HG03159 (cell line): ENCODE measurements around the gene DNAJC6.
A peak's percentile ranks its signal among the peaks of the same experiment; 100 is the strongest.
"Not testable (repeated sequence)": the region's sequence is repeated elsewhere in the genome, so short reads cannot be mapped to it uniquely, and the experiment has no call there.

Source experiments
- ATAC-seq: cut with Tn5 transposase; IDR thresholded peaks from one replicate; pipeline ENCODE4 v1.9.1; 2021; ENCODE audit warnings: mild to moderate bottlenecking, moderate library complexity; ENCODE audit not compliant: unreplicated experiment

Gene DNAJC6

DNA sequence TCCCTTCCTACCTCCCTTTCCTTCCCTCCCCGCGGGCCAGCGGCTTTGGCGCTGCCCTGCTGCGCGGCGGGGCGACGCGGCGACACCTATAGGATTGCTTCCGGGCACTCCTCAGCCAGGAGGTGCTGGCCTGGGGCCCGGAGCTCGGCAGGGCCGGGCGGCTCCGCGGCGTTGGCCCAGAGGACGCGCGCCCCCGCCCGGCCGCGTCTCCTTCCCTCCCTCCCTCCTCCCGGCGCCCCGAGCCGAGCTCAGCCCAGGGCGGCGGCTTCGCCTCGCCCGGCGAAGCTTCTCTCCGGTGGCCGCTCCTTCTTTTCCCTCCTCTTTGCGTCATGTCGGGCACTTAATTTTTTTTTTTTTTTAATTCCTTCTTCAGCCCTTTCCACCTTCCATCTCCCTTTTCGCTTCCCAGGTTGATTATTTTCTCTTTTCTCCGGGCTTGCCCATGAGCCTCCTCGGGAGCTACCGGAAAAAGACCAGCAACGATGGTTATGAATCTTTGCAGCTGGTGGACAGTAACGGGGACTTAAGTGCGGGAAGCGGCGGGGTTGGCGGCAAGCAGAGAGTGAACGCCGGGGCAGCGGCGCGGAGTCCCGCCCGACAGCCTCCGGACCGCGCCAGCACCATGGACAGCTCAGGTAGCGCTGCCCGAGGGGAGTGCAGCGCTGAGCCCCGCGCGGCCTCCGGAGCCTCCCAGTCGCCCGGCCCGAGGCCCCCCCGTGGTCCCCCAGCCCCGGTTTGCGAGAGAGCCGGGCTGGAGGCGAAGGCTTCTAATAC lies at the start of gene DNAJC6:
Gene DNAJC6 (plus strand): TSS at position 240 of the 774 bp plus-strand sequence. CDS start 203 bp downstream, at position 443.
- ATAC-seq, result peak; percentile 61

DNA sequence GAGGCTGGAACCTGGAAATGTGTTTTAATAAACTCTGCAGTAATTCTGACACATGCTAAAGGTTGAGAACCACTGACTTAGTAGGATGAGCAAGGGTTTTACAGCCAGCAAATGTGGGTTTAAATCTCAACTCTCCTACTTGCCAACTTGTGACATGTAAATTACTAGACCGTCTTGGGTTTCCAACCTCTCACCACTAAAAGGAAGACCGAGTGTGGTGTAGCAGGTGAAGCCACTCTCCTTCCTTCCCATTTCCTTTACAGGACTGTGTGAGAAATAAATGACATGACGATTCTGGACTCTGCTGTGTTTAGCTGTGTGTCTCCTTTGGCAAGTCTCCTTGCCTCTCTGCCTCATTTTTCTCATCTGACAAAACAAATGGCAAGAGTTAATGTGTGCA lies 49.5 kb upstream of the DNAJC6 start:
- ATAC-seq, result no peak

DNA sequence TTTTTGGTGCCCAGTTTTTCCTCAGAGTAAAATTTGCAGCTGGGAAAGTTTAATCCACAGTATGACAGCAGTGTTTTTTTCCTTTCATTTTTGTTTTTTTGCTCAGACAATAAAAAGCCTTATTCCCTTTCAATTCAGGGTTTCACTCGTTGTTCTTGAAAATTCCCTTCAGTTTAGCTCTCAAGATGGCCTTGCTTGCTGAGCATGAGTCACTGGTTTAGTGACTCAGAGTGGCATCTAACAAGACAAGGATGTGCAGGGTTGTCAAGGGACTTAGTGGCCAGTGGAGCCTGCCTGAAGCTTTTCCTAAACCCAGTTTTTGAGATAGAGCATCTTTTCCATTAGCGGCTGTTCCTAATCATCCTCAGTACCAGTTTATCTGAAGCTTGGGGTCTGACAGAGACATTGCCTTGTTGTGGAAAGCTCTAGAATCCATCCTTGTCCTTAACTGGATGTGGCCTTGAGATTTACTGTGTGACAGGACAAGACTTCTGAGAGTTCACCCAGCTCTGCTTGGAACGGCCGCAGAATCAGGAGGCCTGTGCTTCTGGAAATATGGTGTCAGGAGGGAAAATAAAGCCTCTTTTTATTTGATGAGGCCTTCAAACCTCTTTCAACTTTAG lies 48.4 kb upstream of the DNAJC6 start:
- no peak for ATAC-seq

DNA sequence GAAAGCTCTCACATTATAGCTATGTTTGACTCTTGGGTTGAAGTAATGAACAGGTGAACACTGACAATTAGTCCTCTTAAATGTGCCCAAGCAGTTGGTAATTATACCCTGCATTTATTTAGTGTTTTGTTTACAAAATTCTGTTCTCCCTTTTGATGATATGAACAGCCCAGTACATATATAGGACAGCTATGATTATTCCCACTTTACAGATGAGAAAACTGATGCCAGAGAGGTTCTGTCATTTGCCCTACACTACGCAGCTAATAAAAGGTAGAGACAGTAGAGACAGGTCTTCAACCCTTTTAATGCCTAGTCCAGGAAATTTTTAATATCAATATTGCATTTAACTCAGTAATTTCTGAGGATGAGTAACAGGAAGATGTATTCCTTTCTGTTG lies 46.1 kb upstream of the DNAJC6 start:
- ATAC-seq, result no peak

DNA sequence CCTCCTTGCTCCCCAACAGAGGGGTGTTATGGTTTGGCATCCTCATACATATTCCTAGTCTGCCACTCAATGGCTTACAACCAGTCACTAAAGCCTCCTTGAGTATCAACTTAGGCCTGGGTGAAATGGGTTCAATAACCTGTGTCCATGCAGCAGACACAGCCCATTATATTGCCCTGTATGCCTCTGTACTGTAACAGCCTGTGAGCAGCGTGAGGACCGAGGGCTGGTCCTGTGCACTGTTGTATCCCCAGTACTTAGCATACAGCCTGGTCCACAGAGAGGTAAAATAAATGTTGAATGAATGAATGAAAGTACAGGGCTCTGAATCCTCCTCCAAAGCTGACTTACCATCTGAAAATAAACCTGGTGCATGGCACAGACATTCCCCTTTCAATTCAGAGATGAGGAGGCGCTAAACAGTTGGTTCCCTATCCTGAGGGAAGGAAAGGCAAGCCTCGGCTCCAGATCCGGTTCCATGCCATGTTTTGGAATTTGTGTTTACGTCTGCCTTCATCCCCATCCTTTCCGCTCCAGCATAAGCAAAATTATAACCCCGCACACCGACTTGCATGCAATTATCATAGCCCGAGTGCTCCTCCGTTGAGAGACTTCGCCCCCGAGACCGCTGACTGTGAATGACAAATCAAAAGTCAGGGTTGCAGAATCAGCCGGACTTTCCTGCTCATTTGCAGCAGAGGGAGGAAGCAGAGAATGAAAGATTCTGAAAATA lies 45.0 kb upstream of the DNAJC6 start:
- no peak for ATAC-seq

DNA sequence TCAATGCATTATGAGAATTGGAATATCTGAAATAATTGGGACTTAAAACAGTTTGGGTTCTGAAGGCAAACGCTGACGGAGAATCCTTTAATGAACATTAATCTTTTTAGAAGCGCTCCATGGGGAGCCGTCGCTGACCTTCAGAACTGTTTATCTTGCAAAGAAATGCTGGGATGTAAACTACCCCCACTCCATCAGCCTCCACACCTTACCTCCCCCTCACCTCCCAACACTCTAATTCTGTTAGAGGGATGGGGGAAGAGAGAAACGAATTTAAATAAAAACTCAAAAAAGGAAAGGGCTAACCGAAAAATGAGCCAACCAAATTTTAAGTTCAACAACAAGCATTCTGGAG lies 44.1 kb upstream of the DNAJC6 start:
- no peak for ATAC-seq

DNA sequence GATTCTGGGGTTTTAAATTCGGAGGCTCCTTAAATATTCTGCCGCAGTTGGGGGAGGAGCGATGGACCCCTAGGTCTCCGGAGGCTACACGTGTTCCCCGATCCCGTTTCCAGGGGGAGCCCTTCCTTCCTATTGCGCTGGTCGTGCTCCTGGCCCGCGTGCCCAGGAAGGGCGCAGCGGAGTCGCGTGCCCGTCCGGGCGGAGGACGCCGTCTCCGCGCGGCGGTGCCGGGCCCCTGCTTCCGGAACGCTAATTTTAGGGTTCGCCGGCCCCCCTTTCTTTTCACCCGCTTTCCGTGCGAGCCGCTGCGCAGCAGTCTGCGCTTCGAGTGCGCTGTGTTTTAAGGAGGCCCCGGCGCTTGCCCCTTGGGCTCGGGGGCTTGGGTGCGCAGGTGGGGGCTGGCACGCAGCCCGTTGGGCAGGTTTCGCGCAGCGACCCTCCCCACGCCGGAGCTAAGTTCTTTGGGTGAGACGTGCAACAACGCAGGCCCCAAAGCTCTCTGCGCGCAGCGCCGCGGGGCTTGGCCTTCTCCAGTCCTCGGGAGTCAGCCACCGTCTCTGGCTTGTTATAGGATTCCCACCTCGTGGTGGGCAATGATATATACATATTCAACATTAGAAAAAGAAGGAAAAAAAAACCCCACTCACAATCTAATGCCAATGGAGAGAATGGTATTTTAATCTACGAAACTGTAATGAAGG lies 43.5 kb upstream of the DNAJC6 start:
- peak; percentile 52 for ATAC-seq

DNA sequence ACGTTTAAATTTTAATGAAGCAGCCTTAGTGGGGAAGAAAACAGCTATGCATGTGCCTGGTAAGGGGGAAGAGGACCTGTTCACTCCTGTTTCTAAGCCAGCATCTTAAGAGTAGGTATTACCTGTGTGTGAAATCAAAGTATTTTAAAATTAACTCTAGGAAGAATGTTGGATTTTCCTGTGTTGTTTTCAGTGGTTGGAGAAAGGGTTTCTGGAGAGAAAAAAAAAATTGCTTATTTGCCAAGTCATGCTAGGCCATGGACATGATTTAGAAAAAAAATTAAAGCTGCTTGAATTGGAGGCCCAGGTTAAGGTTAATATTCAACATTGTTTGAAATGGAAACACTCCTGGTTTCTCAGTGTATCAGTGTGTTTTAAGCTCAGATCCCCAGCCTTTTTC lies 42.9 kb upstream of the DNAJC6 start:
- no peak for ATAC-seq

DNA sequence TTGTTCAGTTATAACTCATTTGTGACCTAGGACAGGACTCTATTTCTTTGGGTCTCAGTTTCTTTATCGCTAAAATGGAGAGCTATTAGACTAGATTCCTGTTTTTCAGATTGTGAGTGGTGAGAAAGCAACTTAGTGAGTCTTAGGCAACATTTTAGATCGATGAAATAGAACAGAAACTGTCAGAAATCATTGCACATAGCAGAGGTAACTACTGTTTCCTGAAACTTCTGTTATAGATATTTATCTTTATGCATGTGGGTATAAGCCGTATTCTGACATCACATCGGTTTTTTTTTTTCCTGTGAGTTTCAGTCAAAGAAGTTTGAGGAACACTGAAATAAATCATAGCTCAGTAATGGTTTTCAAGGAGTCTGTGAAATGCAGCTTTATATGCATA lies 42.1 kb upstream of the DNAJC6 start:
- no peak for ATAC-seq

DNA sequence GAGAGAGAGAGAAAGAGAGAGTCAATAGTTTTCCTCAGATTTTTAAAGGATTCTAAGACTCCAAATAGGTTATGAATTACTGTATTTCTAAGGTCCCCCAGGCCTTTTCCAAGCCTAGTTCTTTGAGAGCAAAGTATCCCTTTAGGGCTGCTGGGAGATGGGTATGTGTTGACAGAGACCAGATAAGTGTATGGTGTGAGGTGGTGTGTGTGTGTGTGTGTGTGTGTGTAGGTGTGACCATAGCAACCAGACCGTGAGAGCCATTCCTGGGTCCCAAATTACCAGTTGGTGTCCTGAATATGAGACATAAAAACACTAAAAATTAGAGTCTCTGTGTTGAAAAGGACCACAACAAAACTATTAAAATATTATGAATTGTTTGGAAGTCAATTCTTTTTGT lies 41.7 kb upstream of the DNAJC6 start:
- ATAC-seq, result no peak

DNA sequence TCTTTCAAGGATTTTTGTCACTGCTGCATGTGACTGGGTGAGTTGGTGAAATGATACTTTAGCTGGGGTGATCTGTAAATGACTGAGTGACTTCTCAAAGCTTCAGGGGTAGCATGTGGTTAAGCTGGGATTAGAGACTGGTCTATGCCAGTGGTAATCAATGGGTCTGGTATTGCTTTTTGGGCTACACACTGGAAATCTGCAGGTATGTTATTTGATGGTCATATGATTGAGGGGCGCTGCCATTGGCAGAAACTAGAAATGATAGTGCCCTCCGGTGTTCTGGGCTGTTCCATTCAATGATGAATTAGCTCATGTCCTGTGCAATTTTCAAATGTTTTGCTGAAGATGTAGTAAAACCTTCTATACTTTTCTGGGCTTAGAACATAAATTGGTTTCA lies 39.7 kb upstream of the DNAJC6 start:
- ATAC-seq, result no peak

DNA sequence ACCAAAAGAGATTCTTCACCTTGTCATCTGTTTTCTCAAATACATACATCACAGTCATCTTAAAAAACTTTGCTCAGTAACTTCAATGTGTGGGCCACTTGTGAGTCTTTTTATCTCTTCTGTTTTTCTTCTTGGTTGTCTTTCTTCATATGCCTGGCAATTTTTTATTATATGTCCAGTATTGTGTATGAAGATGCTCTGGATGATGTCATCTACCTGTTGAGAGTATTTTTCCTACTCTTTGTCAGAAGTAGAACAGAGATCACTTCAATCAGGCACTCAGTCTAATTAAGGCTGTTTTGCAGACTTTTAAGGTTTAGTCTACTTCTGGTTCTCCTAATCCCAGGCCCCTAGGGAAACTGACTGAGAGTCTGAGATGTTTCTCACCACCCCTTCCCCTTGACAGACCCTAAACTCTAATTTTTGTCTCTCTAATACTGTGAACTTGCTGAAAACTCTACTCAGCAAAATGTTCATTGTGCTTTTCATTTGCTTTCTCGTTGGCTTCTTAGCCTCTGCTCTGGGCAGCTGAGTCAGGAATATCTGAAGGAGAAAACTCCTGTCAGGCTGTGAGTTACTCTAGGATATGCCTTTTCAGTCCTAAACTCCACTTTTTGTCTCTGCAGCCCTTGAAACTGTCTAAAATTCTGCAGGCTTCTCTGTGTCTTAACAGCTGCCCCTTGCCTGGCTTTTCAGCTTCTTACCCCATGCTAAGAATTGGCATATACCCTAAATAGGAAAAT lies 33.0 kb upstream of the DNAJC6 start:
- ATAC-seq, result no peak

DNA sequence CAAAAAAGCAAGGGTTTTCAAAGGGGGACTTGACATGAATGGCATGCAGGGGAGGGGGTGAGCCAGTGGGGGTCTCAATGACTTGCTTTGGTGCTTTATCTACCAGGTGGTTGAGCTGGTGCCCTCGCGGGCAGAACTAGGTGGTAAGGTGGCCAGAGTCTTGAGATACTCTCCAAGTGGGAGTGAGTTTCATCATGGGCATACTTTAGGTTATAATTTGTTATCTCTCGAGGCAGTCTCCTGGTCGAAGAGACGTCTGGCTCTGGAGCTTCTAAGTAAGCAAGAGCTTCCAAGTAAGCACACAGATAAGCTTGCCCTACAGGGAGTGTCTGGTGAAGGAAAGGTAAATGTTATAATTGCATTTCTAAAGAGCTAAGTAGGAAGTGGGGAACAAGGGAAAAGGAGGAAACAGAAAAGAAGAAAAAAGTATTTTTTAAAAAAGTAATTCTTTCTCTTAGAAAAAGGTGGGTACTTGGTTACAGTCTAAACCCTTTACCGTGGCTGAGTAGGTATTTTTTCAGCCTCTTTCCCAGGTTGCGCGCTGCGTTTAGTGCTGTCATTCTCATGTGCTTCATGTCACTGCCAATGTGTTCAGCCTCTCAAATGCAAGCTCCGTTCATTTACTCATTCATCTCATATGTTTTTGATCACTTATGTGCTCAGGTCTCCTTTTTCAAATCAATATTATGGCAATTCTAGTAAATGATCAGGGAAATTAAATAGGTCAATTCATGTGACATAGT lies 31.6 kb upstream of the DNAJC6 start:
- ATAC-seq, result no peak

DNA sequence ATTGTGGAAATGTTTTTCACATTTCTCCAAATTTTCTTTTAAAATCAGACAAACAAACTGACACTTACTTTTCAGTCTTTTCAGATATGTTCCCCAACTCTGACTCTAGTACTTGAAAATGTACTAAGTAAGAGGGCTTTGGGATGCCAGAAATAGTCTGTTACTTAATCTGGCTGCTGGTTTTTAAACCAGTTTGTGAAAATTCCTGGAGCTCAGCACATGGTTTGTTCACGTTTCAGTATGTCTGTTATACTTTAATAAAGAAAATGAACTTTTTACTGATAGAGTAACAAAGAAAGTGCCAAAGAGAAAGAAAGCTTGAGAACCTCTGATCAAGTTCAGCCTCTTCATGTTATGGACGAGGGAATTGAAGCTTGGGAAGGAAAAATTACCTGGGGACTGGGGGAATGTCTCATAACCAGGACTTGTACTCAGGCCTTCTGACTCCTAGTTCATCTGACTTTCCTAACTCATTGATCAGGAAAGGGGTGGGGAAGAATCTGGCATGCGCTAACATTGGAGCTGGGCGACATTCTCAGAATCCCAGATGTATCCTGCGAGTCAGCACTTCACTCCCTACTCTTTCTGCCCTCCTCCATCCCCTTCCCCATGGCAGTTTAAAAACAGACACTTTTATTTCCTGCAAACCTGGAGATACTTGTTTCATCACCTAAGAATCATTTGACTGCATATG lies 30.8 kb upstream of the DNAJC6 start:
- no peak for ATAC-seq

DNA sequence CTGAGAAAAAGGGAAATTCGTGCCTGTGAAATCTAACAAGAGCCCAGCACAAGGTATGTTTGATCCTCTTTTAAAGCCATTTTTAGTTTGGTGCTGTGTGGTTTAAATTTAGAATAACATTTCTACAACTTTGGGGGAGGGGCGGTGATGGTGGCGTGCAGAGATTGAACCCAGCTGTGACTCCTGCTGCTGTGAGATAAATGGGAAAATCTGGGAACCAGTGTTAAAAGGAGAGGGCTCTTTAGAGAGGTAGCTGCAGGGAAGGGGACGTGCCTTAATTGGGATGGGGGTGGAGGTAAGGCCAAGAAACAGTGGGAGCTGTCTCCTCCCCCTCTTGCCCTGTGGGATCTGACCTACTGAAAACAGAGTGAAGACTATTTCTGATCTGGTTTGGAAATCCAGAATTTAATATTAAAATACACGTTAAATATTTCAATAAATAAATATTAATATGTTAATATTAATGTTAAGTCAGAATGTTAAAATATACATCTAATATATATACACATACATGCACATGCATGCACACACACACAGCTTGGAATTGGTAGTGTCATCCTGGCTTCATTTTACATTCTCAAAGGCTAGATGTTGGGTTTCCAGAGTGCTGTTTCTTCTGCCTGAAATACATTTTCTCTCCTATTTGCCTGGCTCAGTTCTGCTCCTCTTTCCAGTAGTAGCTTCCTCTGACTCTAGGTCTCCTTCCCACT lies 30.1 kb upstream of the DNAJC6 start:
- ATAC-seq, result no peak

DNA sequence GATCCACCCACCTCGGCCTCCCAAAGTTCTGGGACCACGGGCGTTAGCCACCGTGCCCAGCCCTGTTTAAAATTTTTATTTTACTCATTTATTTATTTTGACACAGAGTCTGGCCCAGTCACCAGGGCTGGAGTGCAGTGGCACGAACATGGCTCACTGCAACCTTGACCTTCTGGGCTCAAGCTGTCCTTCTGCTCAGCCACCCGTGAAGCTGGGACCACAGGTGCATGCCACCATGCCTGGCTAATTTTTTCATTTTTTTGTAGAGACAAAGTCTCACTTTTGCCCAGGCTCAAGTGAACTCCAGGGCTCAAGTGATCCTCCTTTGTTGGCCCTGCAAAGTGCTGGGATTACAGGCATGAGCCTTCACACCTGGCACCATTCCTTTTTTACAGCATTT lies 27.5 kb upstream of the DNAJC6 start:
- no peak for ATAC-seq

DNA sequence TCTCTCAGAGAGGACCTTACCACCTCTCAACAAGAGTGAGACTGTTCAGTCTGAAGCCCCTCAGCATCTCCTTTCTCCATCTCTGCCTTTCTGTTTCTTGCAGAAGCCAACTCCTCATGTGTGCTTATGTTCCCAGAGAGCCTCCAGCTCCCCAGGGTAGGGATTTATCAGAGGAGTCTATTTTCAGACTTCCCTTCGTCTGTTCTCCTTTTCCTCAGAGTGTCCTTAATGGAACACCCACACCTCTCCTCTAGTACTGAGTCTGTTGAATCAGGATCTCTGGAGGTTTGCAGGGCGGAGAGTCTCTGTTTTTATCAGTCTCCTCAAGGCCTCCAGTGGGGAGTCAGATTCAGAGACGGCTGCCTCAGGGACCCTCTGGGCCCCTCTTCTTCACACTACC lies 25.1 kb upstream of the DNAJC6 start:
- ATAC-seq, result no peak

DNA sequence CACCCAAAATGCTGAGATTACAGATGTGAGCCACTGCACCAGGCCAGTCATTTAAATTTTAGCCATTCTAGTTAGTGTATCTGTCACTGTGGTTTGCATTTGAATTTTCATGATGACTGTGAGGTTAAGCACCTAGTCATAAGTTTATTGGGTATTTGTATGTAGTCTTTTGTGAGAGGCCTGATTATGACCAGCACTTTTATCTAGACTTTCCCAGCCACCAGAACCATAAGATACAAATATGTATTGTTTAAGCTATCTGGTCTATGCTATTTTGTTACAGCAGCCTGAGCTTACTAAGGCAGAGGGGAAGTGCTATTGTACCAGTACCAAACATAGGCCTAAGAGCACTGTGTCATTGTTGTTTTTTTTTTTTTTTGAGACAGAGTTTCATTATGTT lies 19.9 kb upstream of the DNAJC6 start:
- peak; percentile 70 for ATAC-seq

DNA sequence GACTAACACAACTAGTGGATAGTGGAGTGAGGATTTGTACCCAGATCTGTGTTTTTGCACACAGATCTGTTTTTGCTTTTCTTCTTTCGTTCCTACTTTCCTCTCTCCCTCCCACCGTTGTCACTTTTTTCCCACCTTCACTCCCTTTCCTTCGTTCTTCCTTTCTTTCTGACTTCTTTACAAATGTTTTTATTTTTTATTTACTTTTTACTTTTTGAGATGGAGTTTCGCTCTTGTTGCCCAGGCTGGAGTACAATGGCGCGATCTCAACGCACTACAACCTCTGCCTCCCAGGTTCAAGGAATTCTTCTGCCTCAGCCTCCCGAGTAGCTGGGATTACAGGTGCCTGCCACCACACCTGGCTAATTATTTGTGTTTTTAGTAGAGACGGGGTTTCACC lies 17.5 kb upstream of the DNAJC6 start:
- not testable (repeated sequence) for ATAC-seq
